Keratinocyte (primary cell): ENCODE results near the gene EEF1AKMT1. TPM values are rescaled to one million over a fixed set of nuclear protein-coding genes. Genes with fewer than 3 reads are reported as not detected.
"Not testable (repeated sequence)": the region's sequence is repeated elsewhere in the genome, so short reads cannot be mapped to it uniquely, and the experiment has no call there.

Source experiments
- DNase-seq: peaks from one replicate; pipeline ENCODE4 v3.0.0-alpha.2; 2011; ENCODE audit warnings: low read depth, missing footprints, low spot score
- FAIRE-seq: peaks from 2 replicates; lab custom pipeline; 2011; peaks lifted over from hg19 to GRCh38; lab: Jason Lieb, UNC
- H2AFZ ChIP-seq: 2 replicates; pipeline ENCODE4 v1.6.0; 2012; ENCODE audit warnings: low read length, control low read depth, inconsistent platforms; ENCODE audit not compliant: control insufficient read depth
- H3K27ac ChIP-seq: 2 replicates; pipeline ENCODE4 v1.5.1; 2011; ENCODE audit warnings: low read length; ENCODE audit not compliant: control insufficient read depth, insufficient read depth
- H3K27me3 ChIP-seq: 3 replicates; pipeline ENCODE4 v1.6.0; 2011; ENCODE audit warnings: low read length; ENCODE audit not compliant: control insufficient read depth, insufficient read depth; ENCODE audit errors: extremely low read depth
- H3K36me3 ChIP-seq, 2 experiments: 2 replicates in 1 of 2; 3 replicates in 1 of 2; pipeline ENCODE4 v1.5.1; 2011; ENCODE audit warnings: low read length in 2 of 2, mild to moderate bottlenecking in 1 of 2; ENCODE audit not compliant: control insufficient read depth in 2 of 2, insufficient read depth in 2 of 2; ENCODE audit errors: extremely low read depth in 1 of 2
- H3K4me1 ChIP-seq: 3 replicates; pipeline ENCODE4 v1.5.1; 2011; ENCODE audit warnings: low read length; ENCODE audit not compliant: control insufficient read depth, insufficient read depth; ENCODE audit errors: extremely low read depth
- H3K4me2 ChIP-seq: 3 replicates; pipeline ENCODE4 v1.6.0; 2011; ENCODE audit warnings: low read depth, low read length; ENCODE audit not compliant: control insufficient read depth, insufficient read depth; ENCODE audit errors: extremely low read depth
- H3K4me3 ChIP-seq, 3 experiments: fragments of 200-600 bp in 1 of 3; sonication (generic) in 1 of 3; 2 replicates in 2 of 3; 3 replicates in 1 of 3; pipeline ENCODE4 v1.5.1; 2011 to 2016; ENCODE audit warnings: low read length in 3 of 3, mild to moderate bottlenecking in 3 of 3, control low read depth in 2 of 3, inconsistent platforms in 1 of 3, low read depth in 1 of 3, mixed read lengths in 1 of 3, mixed run types in 1 of 3, moderate library complexity in 1 of 3; ENCODE audit not compliant: control insufficient read depth in 2 of 3, insufficient read depth in 2 of 3; ENCODE audit errors: extremely low read depth in 1 of 3
- H3K79me2 ChIP-seq: 2 replicates; pipeline ENCODE4 v1.6.0; 2012; ENCODE audit warnings: low read length; ENCODE audit not compliant: control insufficient read depth, insufficient read depth
- H3K9ac ChIP-seq: 3 replicates; pipeline ENCODE4 v1.6.0; 2011; ENCODE audit warnings: low read length; ENCODE audit not compliant: control insufficient read depth, insufficient read depth; ENCODE audit errors: extremely low read depth
- H3K9me1 ChIP-seq: 3 replicates; pipeline ENCODE4 v1.6.0; 2011; ENCODE audit warnings: low read length; ENCODE audit not compliant: control insufficient read depth, insufficient read depth; ENCODE audit errors: extremely low read depth
- H3K9me3 ChIP-seq: 2 replicates; pipeline ENCODE4 v1.5.1; 2012; ENCODE audit warnings: low read depth, low read length; ENCODE audit not compliant: control insufficient read depth
- H4K20me1 ChIP-seq: 3 replicates; pipeline ENCODE4 v1.6.0; 2011; ENCODE audit warnings: low read length; ENCODE audit not compliant: control insufficient read depth, insufficient read depth; ENCODE audit errors: extremely low read depth
- CTCF ChIP-seq, 3 experiments: IDR thresholded peaks in 1 of 3; conservative IDR thresholded peaks in 1 of 3; optimal IDR thresholded peaks in 1 of 3; 2 replicates in 2 of 3; 3 replicates in 1 of 3; pipeline versions ENCODE3 to v1.5.1; 2011; ENCODE audit warnings: low read length in 3 of 3, mild to moderate bottlenecking in 3 of 3, moderate library complexity in 2 of 3, control low read depth in 1 of 3, inconsistent platforms in 1 of 3; ENCODE audit not compliant: insufficient read depth in 2 of 3; ENCODE audit errors: extremely low read depth in 1 of 3
- EZH2 ChIP-seq: IDR thresholded peaks from one replicate; pipeline ENCODE4 v1.6.1; 2012; ENCODE audit warnings: inconsistent platforms, mild to moderate bottlenecking, low read length, moderate library complexity
- dilution Hi-C: fragments of 300-500 bp; cut with MboI; formaldehyde crosslinking; loops from one replicate; pipeline ENCODE4 v1.7.0; 2020; ENCODE audit warnings: low sequenced_read_pairs; ENCODE audit not compliant: extremely low pct_ligation_motif_present
- polyA plus RNA-seq, 5 experiments: library from polyadenylated mRNA; depleted of rRNA in 3 of 5; stranded (reverse) in 3 of 5; stranded (forward) in 1 of 5; unstranded in 1 of 5; fragments of >200 nt; gene quantifications; 1 replicate in 1 of 5; 2 replicates in 3 of 5; 3 replicates in 1 of 5; pipeline versions ENCODE4 v1.2.1 to v1.2.3, GENCODE V29; 2011 to 2012; ENCODE audit warnings: missing spikeins in 2 of 5, low read depth in 1 of 5, low replicate concordance in 1 of 5

EEF1AKMT1 gene
- polyA plus RNA-seq, 1 donor (not counting 4 experiments of a cell fraction or from before 2014, with no cell fraction given): 10.1 TPM

GRCh38 chr13:20749377-20749776, 24.4 kb downstream of the EEF1AKMT1 start:
- Histone ChIP-seq H3K27ac (no peak overlapping the region), H3K4me3 (no peak overlapping the region), H3K4me2 (no peak overlapping the region), H3K27me3 (no peaks in the 10 kb centered on the region), H3K9me1 (no peaks in the 10 kb centered on the region), H2AFZ (no peak overlapping the region), H3K9ac (no peak overlapping the region), H3K9me3 (peaks cover 2% of the 10 kb centered on the region), H3K36me3 (no peaks in the 10 kb centered on the region), H3K79me2 (no peaks in the 10 kb centered on the region), H4K20me1 (no peaks in the 10 kb centered on the region), H3K4me1 (no peaks in the 10 kb centered on the region)
- TF ChIP-seq CTCF (optimal IDR thresholded peaks at IDR 0.05 in 1 of 3, IDR thresholded peaks at IDR 0.05 in 1 of 3, conservative IDR thresholded peaks at IDR 0.05 in 1 of 3; ENCODE audit: extremely low read depth in 1 of 3, insufficient read depth in 2 of 3, low read length in 3 of 3) (no peak), EZH2 (no peak)
- FAIRE-seq (no peak), DNase-seq (no peak)
- dilution Hi-C loops: no loop called here

- H3K9ac ChIP-seq, FAIRE-seq: not testable (repeated sequence)
Observed at GRCh38 chr13:20743830-20744404, 29.8 kb downstream of the EEF1AKMT1 start.

GRCh38 chr13:20740021-20740420, 33.7 kb downstream of the EEF1AKMT1 start:
- no peak overlapping the region for H2AFZ ChIP-seq
- H3K79me2 ChIP-seq: no peaks in the 10 kb centered on the region
- H3K4me2 ChIP-seq: no peak overlapping the region
- TF ChIP-seq CTCF (optimal IDR thresholded peaks at IDR 0.05 in 1 of 3, IDR thresholded peaks at IDR 0.05 in 1 of 3, conservative IDR thresholded peaks at IDR 0.05 in 1 of 3; ENCODE audit: extremely low read depth in 1 of 3, insufficient read depth in 2 of 3, low read length in 3 of 3) (no peak), EZH2 (no peak)
- no peaks in the 10 kb centered on the region for H3K4me1 ChIP-seq
- no peaks in the 10 kb centered on the region for H4K20me1 ChIP-seq
- H3K9ac ChIP-seq: no peak overlapping the region
- no peaks in the 10 kb centered on the region for H3K9me3 ChIP-seq
- dilution Hi-C loops: no loop called here
- no peaks in the 10 kb centered on the region for H3K27me3 ChIP-seq
- no peak overlapping the region for H3K4me3 ChIP-seq
- no peaks in the 10 kb centered on the region for H3K9me1 ChIP-seq
- no peak for DNase-seq
- H3K27ac ChIP-seq: no peak overlapping the region
- no peak for FAIRE-seq
- H3K36me3 ChIP-seq: no peaks in the 10 kb centered on the region

More at GRCh38 chr13:20743830-20744404, 29.8 kb downstream of the EEF1AKMT1 start:
- H4K20me1 ChIP-seq, H3K9me3 ChIP-seq, H3K27me3 ChIP-seq, H3K4me3 ChIP-seq, H3K9me1 ChIP-seq, H2AFZ ChIP-seq, H3K4me2 ChIP-seq, DNase-seq, H3K36me3 ChIP-seq, H3K4me1 ChIP-seq, H3K27ac ChIP-seq, H3K79me2 ChIP-seq, dilution Hi-C loops: not testable (repeated sequence)
